Activated CD4-positive, alpha-beta T cell treated with anti-CD3 and anti-CD28 coated beads, Interleukin-2, Interleukin-6, amounts not matched to agents 100 ng/mL and 50 ng/mL, durations not matched to agents 16 hours and 8 hours (primary cell): ENCODE results near the gene TNFSF12.
A peak's percentile ranks its signal among the peaks of the same experiment; 100 is the strongest.

ENCODE experiments used
- DNase-seq: peaks from one replicate; pipeline ENCODE4 v3.0.0-alpha.2; 2020

TNFSF12 gene, protein sequence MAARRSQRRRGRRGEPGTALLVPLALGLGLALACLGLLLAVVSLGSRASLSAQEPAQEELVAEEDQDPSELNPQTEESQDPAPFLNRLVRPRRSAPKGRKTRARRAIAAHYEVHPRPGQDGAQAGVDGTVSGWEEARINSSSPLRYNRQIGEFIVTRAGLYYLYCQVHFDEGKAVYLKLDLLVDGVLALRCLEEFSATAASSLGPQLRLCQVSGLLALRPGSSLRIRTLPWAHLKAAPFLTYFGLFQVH

GRCh38 chr17:7548585-7549400 is at the start of gene TNFSF12:
Gene TNFSF12, plus strand, starts transcription at chr17:7549058. Its CDS starts 96 bp downstream, at chr17:7549154.
- peak; percentile 73 for DNase-seq

DNA sequence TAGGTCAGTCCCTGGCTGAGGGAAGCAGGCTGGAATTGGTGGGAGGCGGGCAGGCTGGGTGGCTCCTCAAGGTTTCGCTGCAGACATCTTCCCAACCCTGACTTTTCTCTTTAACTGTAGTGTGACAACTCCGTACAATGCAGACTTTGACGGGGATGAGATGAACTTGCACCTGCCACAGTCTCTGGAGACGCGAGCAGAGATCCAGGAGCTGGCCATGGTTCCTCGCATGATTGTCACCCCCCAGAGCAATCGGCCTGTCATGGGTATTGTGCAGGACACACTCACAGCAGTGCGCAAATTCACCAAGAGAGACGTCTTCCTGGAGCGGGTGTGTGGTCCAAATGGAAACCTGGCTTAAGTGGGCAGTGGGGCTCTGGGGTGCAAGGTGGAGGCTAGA is 49.7 kb upstream of the TNFSF12 start:
- DNase-seq, result no peak

- no peak for DNase-seq
These were observed 47.1 kb upstream of the TNFSF12 start for GRCh38 chr17:7501729-7502128.

DNA sequence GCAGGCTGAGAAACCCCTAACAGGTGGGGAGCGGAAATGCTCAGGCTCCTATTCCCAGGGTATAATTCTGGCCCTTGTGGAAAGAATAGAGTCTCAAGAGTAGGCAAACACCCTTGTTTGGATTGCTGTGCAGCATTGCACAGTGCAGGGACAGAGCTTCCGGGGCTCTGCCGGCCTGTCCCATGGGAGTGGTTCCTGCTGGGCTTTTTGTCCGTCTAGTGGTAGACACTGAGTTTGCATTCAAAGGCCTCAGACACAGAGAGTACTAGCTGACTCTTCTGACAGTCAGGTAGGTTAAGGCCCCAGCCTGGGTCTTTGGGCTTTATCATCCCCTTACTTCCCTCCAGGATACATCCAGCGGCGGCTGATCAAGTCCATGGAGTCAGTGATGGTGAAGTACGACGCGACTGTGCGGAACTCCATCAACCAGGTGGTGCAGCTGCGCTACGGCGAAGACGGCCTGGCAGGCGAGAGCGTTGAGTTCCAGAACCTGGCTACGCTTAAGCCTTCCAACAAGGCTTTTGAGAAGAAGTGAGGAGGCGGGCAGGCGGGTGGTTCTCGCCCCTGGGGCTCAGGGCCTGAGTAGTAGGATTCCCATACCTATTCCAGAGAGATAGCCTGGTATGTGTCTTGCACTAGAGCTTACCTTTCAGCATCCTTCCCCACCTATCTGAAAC is 46.5 kb upstream of the TNFSF12 start:
- no peak for DNase-seq

- no peak for DNase-seq
These were observed 45.9 kb upstream of the TNFSF12 start for GRCh38 chr17:7502987-7503386.

- no peak for DNase-seq
These were observed 45.3 kb upstream of the TNFSF12 start for GRCh38 chr17:7503521-7503920.

- DNase-seq, result no peak
These were observed 40.7 kb upstream of the TNFSF12 start for GRCh38 chr17:7508145-7508544.

DNA sequence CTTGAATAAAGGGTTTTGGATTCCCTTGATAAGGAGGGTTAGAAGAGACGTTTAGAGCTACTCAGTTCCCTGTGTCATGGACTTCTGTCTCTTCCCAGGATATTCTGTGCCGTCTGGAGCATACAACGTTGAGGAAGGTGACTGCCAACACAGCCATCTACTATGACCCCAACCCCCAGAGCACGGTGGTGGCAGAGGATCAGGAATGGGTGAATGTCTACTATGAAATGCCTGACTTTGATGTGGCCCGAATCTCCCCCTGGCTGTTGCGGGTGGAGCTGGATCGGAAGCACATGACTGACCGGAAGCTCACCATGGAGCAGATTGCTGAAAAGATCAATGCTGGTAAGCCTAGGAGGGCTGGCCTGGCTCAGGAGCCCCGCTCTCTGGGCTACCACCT is 40.0 kb upstream of the TNFSF12 start:
- DNase-seq, result no peak

DNA sequence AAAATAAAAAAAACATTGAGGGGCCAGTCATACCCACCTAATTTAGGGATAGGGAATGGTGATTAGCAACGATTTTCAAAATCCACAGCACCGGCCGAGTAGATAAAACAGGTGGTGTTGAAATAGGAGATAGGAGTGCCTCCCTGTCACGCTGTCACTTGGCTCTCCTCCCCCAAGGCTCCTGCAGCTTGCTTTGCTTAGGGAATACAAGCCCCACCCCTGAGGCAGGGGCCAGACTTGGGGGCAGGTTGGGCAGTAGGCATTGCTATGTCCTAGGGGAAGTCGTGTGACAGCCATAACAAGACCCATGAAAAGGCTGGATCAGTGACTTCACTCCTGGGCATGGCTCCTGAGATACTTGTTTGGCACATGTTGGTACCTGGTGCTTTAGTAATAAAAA is 38.9 kb upstream of the TNFSF12 start:
- DNase-seq, result no peak

DNA sequence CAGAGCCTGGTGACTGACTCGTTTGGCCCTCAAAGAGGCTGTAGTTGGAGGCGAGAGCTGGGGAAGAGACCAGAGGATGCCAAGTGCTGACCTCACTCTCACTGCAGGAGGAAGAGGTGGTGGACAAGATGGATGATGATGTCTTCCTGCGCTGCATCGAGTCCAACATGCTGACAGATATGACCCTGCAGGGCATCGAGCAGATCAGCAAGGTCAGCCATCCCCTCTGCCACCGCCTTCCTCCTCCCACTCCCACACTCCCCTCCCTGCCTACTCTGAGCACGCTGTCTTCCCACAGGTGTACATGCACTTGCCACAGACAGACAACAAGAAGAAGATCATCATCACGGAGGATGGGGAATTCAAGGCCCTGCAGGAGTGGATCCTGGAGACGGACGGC is 37.8 kb upstream of the TNFSF12 start:
- DNase-seq, result no peak

- DNase-seq, result no peak
These were observed 36.8 kb upstream of the TNFSF12 start for GRCh38 chr17:7512105-7512504.

DNA sequence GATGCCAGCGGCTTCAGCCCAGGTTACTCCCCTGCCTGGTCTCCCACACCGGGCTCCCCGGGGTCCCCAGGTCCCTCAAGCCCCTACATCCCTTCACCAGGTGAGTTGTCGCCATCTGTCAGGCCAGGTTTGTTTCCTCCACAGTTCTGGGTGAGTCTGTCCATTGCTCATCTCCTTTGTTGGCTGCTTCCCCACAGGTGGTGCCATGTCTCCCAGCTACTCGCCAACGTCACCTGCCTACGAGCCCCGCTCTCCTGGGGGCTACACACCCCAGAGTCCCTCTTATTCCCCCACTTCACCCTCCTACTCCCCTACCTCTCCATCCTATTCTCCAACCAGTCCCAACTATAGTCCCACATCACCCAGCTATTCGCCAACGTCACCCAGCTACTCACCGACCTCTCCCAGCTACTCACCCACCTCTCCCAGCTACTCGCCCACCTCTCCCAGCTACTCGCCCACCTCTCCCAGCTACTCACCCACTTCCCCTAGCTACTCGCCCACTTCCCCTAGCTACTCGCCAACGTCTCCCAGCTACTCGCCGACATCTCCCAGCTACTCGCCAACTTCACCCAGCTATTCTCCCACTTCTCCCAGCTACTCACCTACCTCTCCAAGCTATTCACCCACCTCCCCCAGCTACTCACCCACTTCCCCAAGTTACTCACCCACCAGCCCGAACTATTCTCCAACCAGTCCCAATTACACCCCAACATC is 35.9 kb upstream of the TNFSF12 start:
- no peak for DNase-seq

DNA sequence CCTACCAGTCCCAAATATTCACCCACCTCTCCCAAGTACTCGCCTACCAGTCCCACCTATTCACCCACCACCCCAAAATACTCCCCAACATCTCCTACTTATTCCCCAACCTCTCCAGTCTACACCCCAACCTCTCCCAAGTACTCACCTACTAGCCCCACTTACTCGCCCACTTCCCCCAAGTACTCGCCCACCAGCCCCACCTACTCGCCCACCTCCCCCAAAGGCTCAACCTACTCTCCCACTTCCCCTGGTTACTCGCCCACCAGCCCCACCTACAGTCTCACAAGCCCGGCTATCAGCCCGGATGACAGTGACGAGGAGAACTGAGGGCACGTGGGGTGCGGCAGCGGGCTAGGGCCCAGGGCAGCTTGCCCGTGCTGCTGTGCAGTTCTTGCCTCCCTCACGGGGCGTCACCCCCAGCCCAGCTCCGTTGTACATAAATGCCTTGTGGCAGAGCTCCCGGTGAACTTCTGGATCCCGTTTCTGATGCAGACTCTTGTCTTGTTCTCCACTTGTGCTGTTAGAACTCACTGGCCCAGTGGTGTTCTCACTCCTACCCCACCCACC is 34.9 kb upstream of the TNFSF12 start:
- no peak for DNase-seq

DNA sequence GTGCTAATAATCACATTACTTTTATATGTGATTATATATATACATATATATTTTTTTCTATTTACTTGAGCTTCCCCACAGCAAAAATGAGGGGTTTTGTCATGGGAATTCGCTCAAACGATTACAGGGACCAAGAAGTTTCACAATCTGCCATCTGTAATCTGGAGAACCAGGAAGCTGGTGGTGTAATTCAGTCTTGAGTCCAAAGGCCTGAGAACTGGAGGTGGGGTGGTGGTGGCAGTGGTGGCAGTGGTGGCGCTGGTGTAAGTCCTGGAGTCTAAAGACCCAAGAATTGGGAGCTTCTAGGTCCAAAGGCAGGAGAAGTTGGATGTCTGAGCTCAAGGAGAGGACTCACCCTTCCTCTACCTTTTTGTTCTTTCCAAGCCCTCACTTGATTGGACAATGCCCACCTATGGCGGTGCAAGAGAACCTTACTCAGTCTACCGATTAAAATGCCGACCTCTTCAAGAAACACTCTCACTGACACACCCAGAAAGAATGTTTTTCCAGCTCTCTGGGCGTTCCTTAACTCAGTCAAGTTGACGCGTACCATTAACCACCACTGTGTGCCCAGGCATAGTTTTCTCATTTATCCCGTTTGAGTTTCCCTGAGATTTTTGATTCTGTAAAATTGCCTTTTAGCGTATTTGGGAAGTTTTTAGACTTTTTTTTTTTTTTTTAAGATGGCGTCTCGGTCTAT is 32.8 kb upstream of the TNFSF12 start:
- DNase-seq, result no peak

DNA sequence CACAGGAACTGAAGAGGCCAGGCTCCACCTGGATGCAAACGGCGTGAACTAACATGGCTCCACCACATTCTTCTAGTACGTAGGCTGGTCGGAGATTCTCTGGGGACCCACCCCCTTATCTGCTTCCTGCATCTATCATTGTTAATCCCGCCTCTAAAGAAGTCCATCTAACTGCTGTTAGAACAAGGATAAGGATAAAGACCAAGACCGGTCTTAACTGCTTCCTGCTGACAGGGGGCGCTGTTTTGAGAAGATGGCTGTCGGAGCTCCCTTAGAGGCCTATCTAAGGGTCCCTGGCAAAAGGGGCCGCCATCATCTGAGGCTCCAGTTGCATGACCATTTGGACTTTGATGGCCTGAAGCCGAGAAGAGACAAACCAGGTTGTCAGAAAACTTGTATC is 25.8 kb upstream of the TNFSF12 start:
- DNase-seq, result peak; percentile 55

GRCh38 chr17:7528842-7529241 is 20.0 kb upstream of the TNFSF12 start:
- DNase-seq, result no peak

DNA sequence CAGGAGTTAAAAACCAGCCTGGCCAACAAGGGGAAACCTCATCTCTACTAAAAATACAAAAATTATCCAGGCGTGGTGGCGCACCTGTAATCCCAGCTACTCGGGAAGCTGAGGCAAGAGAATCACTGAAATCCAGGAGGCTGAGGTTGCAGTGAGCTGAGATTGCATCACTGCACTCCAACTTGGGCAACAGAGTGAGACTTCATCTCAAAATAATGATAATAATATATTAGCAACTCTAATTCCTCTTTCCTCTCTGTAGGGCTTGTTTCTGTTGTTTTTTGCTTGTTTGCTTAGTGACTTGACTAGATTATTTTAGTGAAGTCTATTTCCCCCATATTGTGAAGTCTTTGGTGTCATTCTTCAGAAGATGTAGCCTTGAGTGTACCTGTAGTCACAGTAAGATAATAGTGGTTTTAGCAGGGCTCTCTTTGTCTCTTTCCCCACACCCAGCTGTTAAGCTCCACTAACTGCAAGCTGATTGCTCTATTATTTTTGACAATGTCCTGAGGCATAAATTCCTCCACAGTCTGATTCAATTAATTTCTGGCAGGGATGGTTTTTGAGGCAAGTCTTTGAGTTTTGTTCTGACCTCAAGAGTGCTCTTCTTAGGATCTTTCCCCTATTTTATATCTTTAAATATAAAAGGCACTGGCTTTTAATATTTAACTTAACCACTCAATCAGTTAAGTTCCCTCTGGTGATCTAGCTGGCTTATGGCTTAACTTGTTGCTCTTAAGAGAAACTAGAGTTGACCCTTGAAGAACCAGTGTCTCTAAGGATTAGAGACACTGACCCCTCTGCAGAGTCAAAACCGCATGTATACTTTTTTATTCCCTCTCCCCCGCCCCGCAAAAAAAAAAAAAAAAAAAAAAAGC is 18.6 kb upstream of the TNFSF12 start:
- no peak for DNase-seq

- DNase-seq, result no peak
These were observed 10.8 kb upstream of the TNFSF12 start for GRCh38 chr17:7538050-7538449.

DNA sequence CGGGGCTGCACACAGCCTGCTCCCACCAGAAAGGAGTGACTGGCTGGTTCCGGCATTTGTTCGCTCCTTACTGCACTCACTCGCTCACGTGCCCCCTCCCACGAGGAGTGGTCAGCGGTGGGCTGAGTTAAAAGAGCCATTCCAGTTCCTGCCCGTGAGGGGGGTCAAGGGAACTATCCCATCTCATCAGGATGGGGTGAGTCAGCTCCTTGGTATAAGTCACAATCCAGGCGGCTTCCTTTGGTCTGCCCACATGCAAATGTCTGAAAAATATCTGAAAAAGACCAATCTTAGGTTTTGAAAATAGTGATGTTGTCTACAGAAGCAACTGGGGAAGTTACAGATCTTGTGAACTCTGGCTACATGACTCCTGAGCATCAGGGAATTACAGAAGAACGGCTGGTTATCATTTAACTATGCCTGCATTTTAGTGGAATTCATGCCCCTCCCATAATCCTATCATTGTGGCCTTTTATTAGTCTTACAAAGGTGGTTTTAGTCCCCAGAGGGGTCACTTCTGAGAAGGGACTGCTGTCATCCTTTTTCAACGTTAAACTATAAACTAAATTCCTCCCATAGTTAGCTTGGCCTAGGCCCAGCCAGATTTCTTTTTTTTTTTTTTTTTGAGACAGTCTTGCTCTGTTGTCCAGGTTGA is 9.8 kb upstream of the TNFSF12 start:
- DNase-seq, result no peak

- DNase-seq, result no peak
These were observed 7.7 kb upstream of the TNFSF12 start for GRCh38 chr17:7541074-7541621.
